IPS DF 4.7 (cell line): ENCODE data around the gene ROR1.
"Not testable (repeated sequence)": the region's sequence is repeated elsewhere in the genome, so short reads cannot be mapped to it uniquely, and the experiment has no call there.

ENCODE experiments used
- DNase-seq: peaks from one replicate; pipeline ENCODE4 v3.0.0-alpha.2; 2013; ENCODE audit warnings: low spot score; ENCODE audit errors: extremely low read depth

Gene ROR1

GRCh38 chr1:63792152-63792551 is 18.3 kb downstream of the ROR1 start:
- DNase-seq = no peak

DNA sequence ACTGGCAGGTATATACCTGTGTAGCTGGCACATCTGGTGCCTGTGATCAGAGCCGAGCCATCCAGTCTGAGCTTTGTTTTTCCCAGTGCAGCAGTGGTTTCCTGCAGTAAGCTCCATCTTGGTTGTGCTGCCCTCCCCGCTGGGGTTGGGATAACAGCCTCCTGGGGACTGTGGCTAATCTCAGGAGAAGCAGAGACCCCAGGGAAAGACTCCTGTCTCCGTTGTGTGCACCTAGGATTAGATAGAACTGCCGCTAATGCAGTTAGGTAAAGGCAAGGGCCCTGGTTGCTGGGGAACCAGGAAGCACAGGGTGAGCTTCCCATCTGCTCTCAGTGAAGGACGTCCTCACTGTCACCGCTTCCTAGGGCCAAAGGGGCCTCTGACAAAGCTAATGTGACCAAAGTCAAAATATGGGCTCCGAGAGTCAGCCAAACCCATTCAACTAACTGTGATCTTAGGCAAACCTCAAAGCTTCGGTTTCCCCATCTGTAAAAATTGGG is 20.0 kb downstream of the ROR1 start:
- no peak for DNase-seq

- DNase-seq = no peak
These were observed 20.5 kb downstream of the ROR1 start for GRCh38 chr1:63794354-63794753.

DNA sequence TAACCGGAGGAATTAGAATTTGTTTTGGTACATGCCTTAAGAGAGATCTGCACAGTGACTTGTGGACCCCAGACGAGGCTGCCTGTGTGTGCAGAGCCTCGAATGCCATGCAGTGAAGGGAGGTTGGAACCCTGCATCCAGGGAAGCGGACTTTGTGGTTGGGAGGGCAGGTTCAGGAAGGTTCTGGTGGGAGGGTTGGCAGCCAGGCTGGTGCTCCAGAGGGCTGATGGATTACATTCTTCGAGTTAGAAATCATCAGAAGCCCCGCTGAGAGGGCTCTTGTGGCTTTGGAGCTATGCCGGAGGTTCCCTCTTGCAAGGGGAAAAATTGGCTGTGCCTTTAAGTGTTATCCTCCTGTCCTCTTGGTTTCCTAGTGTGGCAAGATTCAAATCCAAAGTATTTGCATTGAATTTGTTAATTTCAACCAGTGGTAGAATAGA is 21.1 kb downstream of the ROR1 start:
- DNase-seq = no peak

DNA sequence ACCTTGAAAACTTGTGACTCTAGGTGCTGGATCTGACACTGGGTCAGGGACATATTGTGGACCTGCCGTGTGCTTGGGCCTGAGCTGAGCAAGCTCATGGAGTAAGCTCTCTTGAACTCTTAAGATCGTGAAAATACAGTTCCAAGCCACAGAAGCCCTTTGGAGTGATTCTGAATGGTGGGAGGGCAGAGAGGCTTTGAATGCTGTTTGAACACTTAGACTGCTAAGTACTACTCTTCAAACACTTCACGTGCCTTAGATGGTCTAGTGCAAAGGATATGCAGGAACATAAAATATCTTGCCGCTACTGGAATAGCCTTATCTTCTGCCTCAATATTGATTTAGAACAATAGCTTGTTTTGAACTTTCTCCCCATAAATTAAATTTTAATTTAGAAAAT is 21.6 kb downstream of the ROR1 start:
- no peak for DNase-seq

GRCh38 chr1:63797056-63797726 is 23.4 kb downstream of the ROR1 start:
- DNase-seq = no peak

GRCh38 chr1:63798284-63798683 is 24.5 kb downstream of the ROR1 start:
- DNase-seq = no peak

DNA sequence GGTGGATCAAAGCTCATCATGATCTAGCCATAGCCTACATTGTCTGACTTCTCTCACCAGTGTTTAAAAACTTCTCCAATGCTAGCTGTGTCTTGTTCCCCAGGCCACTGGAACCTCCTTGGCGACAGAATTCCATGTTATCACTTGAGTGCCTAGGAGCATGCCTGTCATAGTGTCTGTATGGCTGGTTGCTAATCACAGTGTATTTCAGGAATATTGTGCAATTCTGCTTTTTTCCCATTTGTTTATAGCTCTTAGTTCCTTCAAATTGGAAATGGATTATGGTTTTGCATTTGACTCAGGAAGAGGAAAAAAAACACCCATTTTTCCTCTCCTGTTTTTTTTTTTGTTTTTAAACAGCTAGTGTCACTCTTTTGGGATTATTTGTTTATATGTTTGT is 25.5 kb downstream of the ROR1 start:
- no peak for DNase-seq

GRCh38 chr1:63799820-63800219 is 26.0 kb downstream of the ROR1 start:
- no peak for DNase-seq

DNA sequence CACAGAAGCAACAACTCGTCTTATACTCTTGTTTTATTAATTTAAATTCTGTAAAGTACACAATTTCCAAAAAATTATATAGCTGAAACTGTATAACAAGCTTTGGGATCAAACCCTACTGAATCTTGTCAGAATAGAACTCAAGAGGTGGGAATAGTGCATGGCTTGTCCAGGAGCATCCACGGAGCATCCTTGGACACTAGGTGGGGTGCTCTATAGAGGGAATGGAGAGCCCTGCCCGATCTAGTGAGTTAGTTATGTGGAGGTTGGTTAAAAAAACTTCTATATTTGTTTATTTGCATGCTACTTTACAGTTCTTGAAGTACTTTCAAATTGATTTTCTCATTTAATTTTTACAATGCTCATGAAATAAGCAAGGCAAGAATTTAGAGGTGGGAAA is 28.3 kb downstream of the ROR1 start:
- no peak for DNase-seq

DNA sequence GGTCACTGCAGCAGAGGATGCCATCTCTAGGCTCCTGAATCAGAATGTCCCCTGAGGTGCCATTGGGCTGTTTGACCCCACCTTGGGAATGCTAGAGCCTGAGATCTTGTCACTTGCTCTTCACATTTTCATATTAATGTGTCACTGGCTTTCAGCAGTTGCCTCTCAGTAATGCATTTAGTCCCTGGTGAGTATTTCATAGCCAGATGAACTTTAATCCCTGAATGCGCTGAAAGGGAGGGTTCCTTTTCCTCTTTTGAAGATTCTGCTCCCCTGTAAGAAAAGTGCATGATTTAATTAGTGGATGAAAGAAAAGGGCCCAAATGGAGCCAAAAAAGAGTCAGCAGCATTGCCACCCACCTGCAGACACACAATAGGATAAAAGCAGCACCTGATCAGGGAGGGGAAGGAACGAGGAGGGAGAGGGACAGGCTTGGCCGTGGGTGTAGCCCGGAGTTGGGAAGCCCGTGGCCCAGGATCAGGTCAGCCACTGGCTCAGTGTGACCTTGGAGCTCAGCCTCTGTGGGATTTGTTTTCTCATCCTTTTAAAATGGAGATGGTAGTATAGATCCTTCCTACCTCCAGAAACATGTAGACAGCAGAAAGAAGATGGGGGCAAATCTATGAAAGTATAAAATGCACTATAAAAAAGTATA is 31.1 kb downstream of the ROR1 start:
- DNase-seq = no peak

DNA sequence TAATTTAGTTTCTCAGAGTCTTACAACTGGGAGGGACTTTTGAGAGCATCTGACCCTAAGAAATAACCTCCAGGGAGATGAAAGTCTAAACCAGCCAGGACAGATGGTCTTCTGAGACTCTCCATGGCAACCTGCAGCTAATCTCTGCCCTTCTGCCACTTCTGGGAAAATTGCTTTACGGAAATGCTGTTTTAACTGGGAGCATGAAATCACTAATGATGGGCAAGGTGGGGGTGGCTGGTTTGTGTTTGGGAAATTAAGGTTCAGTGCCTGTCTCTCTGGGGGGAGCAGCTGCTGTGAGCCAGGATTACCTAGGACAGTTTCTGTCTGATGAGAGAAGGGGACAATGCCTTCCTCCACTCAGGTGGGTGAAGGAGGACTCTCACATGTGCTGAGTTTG is 33.2 kb downstream of the ROR1 start:
- no peak for DNase-seq

GRCh38 chr1:63810936-63811469 is 37.2 kb downstream of the ROR1 start:
- no peak for DNase-seq

DNA sequence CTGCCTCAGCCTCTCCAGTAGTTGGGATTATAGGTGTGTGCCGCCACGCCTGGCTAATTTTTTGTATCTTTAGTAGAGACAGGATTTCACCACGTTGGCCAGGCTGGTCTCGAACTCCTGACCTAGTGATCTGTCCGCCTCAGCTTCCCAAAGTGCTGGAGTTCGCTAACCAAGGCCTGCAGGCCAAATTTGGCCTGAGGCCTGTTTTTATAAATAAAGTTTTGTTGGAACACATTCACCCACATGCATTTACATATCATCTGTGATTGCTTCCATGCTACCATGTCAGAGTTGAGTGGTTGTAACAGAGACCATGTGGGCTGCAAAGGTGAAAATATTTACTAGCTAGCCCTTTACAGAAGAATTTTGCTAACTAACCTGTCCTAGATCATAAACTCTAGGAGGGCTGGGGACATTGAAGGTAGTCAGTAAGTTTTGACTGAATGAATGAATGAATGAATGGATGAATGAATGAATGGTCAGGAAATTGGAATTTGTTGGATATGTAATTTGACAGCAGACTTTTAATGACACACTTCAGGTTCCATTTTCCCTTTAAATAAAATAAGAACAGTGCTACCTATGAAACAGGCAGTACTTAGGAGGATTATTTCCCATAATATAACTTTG is 38.4 kb downstream of the ROR1 start:
- DNase-seq = no peak

- DNase-seq = no peak
These were observed 40.0 kb downstream of the ROR1 start for GRCh38 chr1:63813829-63814277.

GRCh38 chr1:63816217-63816815 is 42.5 kb downstream of the ROR1 start:
- not testable (repeated sequence) for DNase-seq

DNA sequence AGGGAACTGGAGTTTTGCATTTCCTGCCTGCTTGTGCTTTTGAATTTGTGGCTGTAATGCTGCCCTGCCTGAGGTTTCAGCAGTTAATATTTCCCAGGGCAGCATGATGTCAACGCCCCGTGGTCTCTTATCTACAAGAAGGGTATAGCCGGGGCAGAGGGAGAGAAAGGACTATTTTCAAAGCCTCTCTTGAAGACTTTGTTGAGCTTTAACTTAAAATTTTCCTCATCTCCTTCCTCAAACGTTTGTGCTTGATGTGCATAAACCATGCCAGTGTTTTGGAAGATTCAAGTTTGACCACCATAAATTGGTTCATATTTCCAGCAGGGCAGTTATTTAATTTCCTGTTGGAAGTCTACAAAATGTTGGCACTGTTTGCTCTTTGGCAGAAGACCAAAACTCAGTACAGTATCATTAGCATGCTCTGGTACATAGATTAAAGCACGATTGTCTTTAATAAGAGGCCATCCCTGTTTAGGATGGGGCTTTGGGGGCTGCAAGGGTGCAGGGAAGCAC is 43.4 kb downstream of the ROR1 start:
- DNase-seq = no peak

DNA sequence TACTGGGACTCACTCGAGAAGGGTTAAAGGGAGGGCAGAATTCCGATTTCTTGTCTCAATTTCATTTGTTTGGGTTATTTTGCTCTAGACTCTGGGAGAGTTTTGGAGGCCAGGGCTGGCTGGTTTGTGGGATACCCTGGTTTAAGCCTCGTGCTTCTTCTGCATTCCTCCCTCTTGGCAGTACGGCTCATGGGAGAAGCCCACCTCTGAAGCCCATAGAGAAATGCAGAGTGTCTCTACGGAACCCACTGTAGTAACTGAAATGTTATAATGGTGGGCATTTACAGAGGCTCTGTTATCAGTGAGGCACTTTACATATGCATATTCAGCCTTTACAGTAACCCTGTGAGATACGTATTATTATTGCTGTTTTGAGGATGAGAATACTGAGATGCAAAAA is 43.9 kb downstream of the ROR1 start:
- no peak for DNase-seq

DNA sequence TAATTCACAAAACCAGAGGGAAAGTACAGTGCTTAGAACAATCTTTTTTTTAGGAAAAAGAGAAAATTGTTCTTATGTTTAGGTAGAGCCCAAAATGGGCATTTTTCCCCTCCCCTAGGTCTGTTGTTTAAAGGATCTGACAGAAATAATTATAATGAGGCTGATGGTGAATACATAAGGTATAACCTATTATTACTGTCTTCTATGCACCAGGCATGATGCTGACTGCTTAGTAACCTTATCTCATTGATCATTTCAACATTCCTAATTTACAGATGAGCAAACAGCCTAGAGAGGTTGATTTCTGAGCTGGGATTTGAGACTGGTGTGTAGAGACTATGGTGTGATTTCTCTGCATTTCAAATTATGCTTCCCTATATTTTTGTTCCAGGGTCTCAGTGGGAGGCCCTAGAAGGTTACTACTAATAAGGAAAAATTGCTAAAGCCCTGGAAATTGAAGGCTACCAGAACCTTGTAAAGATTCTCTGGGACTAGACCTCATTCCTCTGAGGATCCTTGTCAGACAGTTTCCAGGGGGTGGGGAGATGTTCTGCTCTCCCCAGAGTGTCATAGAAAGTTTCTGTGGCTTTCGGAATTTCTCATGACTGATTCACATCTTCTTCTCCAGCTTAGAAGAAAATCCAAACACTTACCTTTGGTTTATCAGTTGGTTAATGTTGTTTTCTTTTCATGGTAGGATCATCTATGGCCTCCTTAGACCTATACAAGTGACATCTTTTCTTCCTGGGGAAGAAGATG is 44.9 kb downstream of the ROR1 start:
- no peak for DNase-seq

DNA sequence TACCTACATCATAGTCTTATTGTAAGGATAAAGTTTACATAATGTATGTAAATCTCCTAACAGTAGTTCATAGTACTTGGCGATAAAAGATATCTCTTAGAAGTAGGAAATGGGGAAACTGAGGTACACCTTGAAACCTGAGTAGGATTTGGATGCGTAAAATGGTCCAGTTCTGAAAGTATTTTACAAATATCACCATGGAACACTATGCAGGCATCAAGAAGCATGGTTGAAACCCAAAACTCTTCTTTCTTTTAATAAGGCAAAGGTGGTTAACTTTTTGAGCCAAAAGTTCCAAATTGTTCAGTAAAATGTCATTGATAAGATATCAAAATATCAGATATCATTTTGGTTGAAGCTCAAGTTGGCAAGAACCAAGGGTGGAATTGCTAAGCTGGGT is 46.0 kb downstream of the ROR1 start:
- DNase-seq = no peak
